AG10803 (cell line): ENCODE data around the gene CADM1.
A peak's percentile ranks its signal among the peaks of the same experiment; 100 is the strongest.

ENCODE experiments used
- DNase-seq: peaks from one replicate; pipeline ENCODE4 v3.0.0; 2010; ENCODE audit warnings: low read depth
- H3K4me3 ChIP-seq: 2 replicates; pipeline ENCODE4 v1.5.1; 2011; ENCODE audit warnings: mild to moderate bottlenecking, low read length, control low read depth
- TF ChIP-seq, protein P1 (sequence below): conservative IDR thresholded peaks from 2 replicates; pipeline ENCODE4 v1.5.1; 2011; ENCODE audit warnings: mild to moderate bottlenecking, low read length, control low read depth, inconsistent platforms

Gene CADM1

DNA sequence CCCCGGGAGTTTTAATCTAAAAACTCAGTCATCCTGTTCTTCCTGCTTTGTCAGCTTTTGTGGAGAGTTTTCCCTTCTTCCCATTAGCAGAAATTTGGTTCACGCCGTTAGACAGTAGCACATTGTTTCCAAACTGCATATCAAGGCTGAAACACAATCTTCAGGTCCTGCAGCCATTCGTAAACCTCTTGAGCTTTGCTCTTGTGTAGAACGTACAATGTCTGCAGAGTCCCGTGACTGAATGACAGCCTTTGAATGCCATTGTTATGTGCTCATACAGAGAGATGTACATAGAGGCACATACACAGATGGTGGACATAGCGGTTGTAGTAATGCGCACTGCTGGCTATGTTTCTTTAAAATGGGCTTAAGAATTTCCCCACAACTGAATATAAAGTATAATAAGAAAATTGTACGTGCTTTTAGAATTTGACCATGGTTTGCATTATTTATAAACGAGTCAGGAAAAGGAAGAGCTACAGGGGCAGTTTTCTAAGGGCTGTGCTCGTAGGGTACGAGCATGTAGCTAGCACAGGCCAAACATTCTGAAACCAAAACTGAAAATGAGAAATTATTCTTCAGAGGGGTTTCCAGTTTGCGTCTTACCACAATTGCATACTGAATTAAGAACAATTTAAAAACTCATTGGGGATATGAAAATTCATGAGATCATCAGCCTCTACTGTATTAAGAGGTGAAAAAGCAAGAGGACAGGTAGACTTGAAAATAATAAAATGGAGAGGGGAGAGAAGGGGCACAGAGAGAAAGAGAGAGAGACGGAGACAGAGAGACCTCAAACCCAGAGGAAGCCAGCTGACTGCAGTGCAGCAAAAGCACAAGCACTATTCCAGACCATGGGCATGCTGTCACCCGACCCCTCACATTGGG is 310.1 kb downstream of the CADM1 start:
- no peak overlapping the region for H3K4me3 ChIP-seq
- peak; percentile 29 for DNase-seq
- TF ChIP-seq, protein P1, sequence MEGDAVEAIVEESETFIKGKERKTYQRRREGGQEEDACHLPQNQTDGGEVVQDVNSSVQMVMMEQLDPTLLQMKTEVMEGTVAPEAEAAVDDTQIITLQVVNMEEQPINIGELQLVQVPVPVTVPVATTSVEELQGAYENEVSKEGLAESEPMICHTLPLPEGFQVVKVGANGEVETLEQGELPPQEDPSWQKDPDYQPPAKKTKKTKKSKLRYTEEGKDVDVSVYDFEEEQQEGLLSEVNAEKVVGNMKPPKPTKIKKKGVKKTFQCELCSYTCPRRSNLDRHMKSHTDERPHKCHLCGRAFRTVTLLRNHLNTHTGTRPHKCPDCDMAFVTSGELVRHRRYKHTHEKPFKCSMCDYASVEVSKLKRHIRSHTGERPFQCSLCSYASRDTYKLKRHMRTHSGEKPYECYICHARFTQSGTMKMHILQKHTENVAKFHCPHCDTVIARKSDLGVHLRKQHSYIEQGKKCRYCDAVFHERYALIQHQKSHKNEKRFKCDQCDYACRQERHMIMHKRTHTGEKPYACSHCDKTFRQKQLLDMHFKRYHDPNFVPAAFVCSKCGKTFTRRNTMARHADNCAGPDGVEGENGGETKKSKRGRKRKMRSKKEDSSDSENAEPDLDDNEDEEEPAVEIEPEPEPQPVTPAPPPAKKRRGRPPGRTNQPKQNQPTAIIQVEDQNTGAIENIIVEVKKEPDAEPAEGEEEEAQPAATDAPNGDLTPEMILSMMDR: no peak

- DNase-seq: peak; percentile 59
- H3K4me3 ChIP-seq: no peak overlapping the region
- TF ChIP-seq, protein P1: no peak
These were observed 312.5 kb downstream of the CADM1 start for GRCh38 chr11:115191761-115192160.

DNA sequence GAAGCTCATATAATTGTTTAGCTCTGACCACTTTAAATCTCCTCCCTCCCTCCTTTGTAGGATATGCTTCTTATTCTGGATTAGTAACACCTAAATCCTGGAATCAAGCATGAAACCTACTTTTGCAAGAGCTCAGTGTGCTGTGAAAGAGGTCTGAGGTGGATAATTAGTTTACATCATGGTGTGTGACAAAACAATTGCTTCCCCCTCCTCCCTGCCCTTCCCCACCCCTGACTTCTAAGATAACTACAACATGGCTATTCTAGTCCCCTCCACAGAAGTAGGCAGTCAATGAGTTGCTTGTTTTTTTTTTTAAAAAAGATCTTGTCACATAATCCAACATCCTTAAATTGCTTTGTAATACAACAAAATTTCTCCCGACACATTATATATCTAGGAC is 314.0 kb downstream of the CADM1 start:
- TF ChIP-seq, protein P1: no peak
- DNase-seq: no peak
- H3K4me3 ChIP-seq: no peak overlapping the region

DNA sequence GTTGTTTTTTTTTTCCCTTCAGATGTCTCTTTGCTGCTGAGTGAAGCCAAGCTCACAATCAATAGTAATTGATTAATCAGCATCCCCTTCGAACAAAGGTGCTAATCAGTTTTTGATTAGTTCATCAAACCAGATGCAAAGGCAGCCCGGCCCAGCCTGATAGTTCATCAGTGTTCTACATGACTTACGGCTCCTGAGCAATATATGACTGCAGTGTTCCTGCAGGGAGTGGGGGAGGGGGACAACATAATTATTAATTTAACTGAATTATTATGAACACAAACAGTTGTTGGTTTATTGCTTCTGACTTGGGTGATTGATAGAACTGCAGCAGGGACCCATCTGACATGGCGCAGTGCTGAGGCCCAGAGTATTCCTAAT is 315.3 kb downstream of the CADM1 start:
- no peak overlapping the region for H3K4me3 ChIP-seq
- TF ChIP-seq, protein P1: no peak
- no peak for DNase-seq

DNA sequence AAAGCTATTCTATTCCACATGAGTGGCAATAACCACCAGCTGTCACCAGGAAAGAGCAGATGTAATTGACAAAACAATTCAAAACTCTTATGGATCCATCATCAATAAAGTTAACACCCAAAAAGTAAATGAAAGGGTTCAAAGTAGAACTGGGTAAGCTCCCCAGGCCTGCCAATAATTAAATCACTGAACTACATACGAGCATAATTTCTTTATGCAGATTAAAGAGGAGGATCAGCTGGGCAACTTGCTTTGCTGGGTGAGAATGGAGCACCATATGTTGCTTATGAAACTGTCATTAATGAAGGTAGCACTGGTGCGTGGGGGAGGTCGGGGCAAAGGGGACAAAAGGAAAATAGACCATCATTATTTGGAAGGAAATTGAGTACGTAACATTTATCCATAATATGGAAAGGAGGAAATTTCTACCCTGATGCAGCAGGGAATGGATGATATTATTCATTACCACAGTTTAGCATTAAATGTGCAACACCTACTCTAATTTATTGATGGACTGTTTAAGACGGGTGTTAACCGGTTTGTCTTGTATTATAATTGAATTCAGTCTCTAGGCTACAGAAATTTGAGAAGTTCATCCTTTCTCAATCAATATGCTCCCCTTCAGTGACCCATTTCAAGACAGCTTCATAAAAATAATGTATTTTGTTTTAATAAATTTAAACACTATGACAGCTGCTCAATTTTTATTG is 315.9 kb downstream of the CADM1 start:
- TF ChIP-seq, protein P1: no peak
- no peak overlapping the region for H3K4me3 ChIP-seq
- DNase-seq: no peak

DNA sequence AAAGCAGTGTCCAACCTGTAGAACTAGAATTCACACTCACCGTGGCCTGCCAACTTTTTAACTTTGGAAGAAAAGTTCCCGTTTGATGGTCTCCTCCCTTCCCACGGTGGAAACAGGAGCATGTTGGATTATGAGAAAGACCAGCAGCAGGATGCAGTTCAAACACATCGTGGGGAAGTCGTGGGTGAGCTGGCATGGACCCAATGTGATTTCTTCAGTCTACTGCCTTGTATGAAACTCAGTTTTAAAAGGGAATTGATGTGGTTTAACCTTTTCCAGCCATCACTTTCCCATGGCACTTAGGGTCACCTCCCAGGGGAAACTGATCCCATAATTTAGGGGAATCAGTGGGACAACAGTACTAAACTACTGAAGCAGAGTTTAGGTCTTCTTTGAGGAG is 318.3 kb downstream of the CADM1 start:
- no peak for DNase-seq
- TF ChIP-seq, protein P1: no peak
- no peak overlapping the region for H3K4me3 ChIP-seq

DNA sequence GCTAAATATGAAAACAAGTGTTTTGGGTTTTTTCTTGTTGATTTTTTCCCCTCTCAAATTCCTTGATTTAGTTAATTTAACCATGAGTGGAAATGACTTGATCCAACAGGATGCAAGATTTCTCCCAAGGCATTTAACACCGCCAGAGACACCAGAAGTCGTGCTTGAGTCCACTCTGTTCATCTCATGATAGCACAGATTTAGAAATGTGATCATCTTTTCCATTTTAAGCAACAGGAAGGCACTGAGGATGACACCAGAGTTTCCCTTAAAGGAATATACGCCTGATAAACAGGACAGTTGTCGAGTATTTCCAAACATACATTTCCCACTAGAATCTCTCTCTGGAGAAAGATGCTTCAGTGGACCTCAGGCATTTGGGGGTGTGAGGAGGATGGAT is 318.7 kb downstream of the CADM1 start:
- TF ChIP-seq, protein P1: no peak
- no peak for DNase-seq
- H3K4me3 ChIP-seq: no peak overlapping the region
